ENCODE measurements around the gene TRIM27.
"Not testable (repeated sequence)": the region's sequence is repeated elsewhere in the genome, so short reads cannot be mapped to it uniquely, and the experiment has no call there.

TRIM27 gene

DNA sequence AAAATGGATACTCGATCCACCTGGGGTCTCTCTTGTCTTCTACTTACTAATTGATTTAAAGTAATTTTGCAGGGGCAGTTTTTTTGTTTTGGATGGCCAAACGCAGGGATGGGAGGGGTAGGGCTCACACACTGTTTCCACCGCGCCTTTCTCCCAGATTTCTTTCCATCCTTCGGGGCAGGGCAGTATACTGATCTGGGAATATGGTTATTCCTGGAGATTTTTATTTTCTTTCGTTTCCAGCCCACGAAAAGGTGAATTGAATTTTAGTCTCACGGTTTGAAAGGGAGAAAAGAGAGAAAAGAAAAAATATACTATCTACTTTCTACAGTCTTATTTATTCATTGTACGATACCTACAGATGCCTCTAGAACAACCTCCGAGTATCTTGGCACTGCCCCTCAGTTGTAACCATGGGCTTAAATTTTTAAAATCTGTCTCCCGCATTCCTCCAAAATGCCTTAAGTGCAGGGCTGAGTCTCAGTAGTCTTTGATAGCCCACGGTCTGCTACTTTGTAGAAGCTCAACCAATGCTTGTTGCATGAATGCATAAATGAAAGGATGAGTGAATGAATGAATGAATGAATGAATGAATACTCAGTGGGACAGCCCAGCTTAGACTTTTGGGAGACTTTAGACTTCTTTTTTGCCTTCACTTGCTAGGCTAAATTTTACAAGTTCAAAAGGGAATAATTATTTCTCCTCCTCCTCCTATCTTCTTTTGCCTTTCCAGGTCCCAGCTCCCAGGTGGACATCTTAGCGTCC, 18.1 kb upstream of the TRIM27 start:
- DNase-seq = peak; percentile 71 to 92

DNA sequence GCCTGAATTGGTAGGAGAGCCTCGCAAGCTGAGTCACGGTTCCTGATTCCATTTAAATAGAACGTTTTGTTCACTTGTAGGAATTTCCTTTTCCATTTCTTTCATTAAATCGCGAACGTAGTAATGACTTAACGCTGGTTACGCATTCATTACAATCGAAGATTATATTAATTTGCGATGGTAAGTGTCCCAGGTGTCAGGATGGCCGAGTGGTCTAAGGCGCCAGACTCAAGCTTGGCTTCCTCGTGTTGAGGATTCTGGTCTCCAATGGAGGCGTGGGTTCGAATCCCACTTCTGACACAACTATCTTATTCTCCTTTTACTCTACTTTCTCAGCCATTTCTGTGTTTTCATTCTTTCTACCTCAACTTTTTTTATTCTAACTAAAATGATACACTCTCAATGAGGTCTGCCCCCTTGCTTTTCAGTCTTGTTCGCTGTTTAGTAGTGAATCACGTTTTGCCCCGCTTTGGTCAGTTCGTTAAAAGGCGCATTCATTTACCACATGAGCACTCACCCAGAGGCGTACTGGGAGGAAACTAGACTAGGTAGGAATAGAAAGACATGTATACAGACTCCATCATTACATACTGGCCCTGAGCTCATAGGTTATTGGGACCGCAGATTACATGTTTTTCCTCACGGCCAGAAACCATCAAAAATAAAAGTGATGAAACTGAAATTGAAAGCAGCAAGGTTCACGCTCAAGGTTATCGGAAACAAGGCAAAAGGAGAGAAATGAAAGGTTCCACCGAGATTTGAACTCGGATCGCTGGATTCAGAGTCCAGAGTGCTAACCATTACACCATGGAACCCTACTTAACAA, 17.3 kb upstream of the TRIM27 start:
- DNase-seq = peak; percentile 76 to 88

DNA sequence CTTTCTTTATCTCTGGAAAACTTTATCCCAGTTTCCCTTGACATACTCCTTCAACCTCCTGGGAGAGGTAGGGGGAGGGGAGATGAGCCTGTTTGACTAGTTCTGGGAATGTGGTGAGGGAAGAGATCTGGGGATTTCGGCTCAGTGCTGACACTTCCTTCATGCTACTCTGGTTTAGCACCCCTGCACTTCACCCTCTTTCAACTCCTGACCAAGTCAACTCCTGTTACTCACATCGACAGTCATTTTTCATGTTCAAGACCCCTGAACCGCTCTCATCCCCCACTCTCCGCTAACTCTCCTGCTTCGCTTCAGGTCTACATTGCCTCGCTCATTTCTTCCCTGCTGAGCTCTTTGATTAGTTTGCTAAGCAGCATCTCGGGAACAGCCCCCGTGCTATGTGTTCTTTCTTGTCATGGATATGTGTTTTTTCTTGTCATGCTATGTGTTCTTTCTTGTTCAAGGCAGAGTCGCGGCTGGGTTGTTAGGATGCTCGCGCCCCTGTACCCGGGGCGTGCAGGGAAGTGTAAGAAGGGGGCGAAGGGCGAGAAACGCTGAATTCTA, 16.6 kb upstream of the TRIM27 start:
- peak; percentile 63 to 74 for DNase-seq

- no peak for DNase-seq
Measured at GRCh38 chr6:28933069-28933468, 9.3 kb upstream of the TRIM27 start.

DNA sequence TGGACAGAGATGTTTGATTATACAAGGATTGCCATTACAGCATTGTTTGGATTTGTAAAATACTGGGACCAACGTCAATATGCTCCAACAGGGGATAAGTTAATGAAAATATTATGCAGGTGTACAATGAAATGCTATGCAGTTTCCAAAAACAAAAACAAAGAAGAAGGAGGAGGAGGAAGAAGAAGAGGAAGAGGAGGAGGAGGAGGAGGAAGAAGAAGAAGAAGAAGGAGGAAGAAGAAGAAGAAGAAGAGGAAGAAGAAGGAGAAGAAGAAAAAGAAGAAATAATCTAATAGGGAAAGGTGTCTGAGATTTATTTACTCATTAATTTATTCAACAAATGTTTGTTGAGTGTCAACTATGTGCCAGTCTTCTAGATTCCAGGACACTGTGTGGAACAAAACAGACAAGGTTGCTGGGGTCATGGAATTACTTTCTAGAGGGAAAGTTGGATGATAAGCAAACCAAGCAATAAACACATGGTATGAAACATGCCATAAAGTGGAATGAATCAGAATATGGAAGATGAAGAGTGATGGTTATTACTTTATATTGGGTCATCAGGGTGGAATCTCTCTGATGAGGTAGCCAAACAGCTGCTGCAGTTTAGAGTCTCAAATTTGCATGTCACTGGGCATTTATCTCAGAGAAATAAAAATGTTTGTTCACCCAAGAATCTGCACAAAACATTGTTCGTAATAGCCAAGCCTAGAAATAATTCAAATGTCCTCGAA, 6.3 kb upstream of the TRIM27 start:
- no peak for DNase-seq

- not testable (repeated sequence) for DNase-seq
Measured at GRCh38 chr6:28929339-28929738, 5.6 kb upstream of the TRIM27 start.

DNA sequence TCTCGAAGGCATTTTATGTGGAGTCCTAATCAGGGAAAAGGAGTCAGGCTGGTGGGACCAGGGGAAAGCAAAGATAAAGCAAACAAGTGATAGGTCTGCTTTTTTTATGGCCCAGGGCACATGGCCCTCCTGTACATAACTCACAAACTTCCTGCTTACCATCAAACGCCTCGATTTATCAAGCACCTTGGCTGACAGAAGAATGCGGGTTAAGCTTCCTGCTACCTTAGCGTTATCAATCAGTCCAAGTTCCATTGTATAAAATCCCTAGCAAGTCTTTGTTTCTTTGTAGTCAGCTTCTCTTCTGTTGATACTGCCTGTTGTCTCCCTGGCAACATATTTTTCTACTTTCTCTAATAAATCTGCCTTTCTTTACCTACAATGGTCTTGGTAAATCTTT, 4.1 kb upstream of the TRIM27 start:
- no peak for DNase-seq

DNA sequence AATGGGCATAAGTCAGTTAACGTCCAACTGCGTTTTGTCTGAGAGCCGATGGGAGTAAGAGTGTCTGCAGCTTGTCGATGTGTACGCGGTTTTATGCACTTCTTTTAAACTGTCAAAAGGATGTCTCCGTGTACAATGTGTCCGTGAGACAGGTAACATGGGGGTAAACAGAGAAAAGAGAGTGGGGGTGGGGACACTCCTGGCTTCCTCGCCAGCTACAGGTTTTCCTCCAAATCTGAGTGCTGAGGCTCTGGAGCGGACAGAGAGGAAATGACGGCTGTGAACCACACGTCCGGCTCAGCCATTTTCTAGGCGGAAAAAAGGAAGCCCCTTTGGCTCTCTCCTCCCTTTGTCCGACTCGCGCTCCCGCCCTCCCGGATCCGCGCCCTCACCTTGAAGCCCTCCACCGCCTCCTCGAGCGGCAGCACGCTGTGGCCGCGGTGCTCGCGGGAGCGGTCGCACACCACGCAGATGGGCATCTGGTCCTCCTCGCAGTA, 916 bp downstream of the TRIM27 start:
- peak in 1 of 2 experiments; percentile 50 for DNase-seq

- DNase-seq = no peak
Measured at GRCh38 chr6:28922004-28922820, 1.6 kb downstream of the TRIM27 start.

DNA sequence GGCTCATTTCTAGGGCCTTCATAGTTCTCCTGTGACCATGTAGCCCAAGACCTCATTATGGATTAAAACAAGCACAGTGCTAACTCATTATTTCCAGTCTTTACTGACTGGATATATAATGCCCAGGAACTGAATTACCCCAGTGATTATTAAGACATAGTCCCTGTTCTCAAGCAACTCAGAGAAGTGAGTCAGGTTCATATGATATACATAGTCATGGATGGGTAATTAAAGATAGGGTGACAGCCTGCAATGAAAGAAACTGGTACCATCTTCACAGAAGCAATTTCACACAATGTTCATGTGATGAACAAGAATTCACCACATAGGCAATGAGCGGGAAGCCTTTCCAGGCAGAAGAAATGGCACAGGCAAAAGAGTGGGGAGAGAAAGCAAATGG, 3.5 kb downstream of the TRIM27 start:
- no peak for DNase-seq

- DNase-seq = no peak
Measured at GRCh38 chr6:28914941-28915340, 8.8 kb downstream of the TRIM27 start.

GRCh38 chr6:28910901-28911690, 12.7 kb downstream of the TRIM27 start:
- no peak for DNase-seq

- no peak for DNase-seq
Measured at GRCh38 chr6:28907394-28907793, 16.4 kb downstream of the TRIM27 start.

DNA sequence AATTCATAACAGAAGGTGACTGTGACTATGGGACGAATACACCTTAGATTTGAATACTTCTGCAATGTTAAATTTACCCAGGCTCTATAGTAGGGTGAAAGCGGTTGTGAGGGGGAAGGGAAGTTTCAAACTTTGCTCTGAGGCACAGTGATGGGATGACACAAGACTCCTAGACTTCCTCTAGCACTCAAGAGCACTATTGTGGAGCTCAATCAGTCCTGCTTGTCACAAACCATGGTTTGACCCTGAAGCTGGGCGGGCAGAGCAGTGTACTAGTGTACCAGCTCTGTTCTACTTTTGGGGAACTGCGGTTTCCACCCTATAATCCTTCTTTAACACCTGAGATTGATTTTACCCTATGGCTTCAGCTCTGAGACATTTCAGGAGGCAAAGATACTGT, 17.1 kb downstream of the TRIM27 start:
- no peak for DNase-seq

DNA sequence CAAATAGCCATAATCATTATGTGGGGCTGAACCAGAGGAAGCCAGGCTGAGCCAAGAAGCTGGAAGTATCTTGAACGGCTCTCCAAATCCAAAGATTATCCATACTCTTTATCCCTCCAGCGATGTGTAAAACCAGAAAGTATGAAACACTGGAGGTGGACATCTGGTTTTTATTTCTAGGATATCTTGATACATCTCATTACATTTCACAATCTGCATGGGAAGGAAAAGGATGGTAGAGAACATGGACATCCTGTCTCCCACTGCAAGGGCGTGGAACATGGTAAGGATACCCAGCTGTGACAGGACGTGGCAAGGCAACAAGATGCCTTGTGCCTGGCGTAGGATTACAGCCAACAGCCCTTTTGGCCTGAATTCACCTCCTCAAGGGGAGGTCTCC, 20.1 kb downstream of the TRIM27 start:
- DNase-seq = no peak

- no peak for DNase-seq
Measured at GRCh38 chr6:28901831-28902230, 22.0 kb downstream of the TRIM27 start.

- DNase-seq = no peak
Measured at GRCh38 chr6:28900577-28901256, 23.1 kb downstream of the TRIM27 start.

DNA sequence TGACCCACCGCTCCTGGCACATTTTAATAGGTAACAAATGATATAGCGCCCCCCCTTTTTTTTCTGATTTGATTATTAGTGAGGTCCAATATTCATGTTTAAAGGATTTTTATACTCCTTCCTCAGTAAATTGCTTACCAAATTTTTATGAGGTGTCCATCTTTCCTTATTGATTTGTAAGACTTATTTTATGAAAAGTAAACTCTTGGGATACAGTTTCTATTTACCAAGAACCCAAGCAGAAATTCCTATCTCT, 25.1 kb downstream of the TRIM27 start:
- no peak for DNase-seq

DNA sequence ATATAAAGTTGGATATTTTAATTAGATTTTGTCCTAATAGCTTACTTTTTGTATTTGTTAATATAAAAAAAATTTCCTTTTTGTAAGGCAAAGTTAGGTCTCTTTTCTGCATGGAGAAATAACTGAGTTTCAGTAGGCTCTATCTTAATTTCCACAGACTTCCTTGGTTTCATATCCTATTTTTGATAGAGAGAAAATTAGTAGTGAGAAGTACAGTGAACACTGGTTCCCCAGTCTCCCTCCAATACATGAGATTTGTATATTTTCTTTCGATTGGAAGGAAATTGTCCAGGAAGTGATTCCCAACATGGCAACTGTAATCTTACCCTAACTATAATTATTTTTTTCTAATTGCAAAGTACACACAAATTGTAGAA, 26.4 kb downstream of the TRIM27 start:
- DNase-seq = no peak

DNA sequence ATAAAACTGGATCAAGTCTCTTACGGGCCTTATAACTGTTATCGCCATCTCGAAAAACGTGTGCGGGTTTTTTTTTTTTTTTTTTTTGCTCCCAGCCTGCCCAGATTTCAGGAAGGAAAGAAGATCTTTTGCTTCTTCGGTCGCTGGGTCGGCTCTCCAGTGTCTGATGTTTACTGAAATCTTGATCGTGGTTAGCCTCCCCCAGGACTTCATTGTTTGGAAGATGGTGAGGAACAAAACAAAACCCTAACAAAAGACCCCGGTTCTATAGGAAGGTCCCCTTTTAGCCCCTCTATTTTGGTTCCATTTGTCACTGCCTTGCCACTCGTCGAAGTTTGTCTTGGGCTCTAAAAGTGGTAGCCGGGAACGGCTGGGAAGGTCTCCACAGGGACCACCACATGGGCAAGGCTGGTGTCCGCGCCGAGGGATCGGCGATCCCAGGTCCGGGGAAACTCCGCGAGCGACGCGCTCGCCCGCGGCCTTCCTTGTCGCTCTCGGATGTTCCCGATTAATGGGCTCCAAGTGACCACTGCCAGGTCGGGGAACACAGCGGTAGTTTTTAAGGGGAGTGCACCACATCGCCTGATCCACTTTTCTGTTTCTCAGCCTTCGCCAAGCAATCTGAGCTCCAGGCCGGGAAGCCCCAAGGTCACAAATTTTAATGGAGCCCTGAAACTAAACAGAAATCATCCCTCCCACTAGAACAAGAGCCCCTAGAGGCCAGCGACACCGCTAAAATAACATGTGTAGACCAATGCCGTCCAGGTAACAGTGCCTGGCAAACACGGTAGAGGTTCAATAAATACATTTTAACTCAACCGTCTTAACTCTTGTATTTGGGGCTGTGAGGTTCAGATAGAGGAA, 27.0 kb downstream of the TRIM27 start:
- peak; percentile 63 to 75 for DNase-seq
